UCSD-AML1 (cell line): ENCODE data around the gene ELK1.
"Not testable (repeated sequence)": the region's sequence is repeated elsewhere in the genome, so short reads cannot be mapped to it uniquely, and the experiment has no call there.

Experiments used
- DNase-seq: peaks from one replicate; lab custom pipeline; 2025; ENCODE audit not compliant: unreplicated experiment; lab: John Stamatoyannopoulos, UW

Gene ELK1, protein sequence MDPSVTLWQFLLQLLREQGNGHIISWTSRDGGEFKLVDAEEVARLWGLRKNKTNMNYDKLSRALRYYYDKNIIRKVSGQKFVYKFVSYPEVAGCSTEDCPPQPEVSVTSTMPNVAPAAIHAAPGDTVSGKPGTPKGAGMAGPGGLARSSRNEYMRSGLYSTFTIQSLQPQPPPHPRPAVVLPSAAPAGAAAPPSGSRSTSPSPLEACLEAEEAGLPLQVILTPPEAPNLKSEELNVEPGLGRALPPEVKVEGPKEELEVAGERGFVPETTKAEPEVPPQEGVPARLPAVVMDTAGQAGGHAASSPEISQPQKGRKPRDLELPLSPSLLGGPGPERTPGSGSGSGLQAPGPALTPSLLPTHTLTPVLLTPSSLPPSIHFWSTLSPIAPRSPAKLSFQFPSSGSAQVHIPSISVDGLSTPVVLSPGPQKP

DNA sequence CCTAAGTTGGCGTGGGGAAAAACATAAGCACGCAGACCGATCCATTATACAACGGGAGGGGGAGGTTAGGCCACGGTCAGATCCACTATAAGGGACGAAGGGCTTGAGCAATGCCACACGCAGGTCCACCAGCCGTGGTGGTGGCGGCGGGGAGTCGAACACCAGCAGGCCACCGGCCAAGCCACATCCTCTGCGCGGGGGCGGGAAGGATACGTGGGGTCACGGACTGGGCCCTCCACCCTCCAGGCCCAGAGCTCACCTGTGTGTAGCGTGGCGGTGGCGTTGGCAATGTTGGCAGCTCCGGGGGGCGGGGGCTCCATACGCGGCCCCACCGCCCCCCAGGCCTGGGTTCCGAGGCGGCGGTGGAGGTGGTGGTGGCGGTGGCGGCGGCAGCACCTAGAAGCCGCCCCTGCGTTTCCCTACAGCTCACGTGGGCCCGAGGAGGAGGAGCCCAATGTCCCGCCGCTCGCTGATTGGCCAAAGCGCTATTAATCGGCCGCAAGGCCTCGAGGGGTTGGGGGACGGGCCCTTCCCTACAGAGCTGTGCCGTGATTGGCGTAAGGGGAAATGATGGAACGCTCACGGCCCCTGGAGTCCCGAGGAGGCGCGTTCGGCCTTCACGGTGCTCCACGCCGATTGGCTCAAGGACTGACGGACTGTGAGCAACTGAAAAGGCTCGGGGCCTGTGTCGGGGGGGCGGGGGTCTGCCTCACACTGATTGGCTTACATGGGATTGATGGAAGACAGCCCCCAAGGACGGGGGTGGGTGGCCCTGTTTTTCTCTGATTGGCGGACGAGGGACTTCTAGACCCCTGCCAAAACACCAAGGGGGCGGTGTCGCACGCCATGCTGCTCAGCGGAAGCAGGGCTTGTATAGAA lies at the start of gene ELK1:
TSS of gene ELK1 (minus strand) at position 400 of the 879 bp plus-strand sequence. CDS start 9,122 bp downstream, outside the sequence.
- peak; percentile 93 for DNase-seq

DNA sequence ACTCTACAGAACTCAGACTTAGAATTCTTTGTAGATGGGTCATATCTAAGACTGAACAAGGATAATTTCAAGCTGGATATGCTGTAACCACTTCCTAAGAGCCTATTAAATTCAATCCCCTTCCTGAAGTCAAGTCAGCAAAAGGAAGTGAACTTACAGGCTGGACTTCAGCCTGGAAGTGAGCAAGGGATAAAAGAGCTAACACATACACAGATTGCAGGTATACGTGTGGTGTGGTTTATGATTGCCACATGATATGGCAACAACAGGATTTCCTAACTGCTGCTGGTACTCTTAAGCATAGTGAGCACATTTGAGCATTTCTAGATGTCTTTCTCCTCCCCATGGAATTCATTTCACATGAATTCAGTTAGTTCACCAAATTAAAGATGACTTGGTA lies 46.8 kb upstream of the ELK1 start:
- DNase-seq = no peak

DNA sequence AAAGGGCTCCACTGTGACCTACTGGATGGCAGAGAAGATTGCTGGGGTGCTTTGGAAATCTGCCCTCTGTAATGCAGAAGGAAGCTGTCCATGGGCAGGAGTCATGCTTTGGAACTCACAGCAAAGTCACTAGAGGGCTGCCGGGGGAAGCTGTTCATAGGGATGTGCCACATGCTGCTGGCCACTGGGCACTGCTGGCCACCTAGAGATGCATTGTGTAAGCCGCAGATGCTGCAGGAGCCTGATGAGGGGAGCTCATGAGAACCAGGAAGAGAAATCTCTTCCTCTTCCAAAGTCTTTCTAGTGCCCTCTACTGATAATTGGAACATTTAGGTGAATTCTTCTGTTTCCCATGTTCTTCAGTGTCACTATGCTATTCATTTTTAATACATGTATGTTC lies 39.8 kb upstream of the ELK1 start:
- no peak for DNase-seq

DNA sequence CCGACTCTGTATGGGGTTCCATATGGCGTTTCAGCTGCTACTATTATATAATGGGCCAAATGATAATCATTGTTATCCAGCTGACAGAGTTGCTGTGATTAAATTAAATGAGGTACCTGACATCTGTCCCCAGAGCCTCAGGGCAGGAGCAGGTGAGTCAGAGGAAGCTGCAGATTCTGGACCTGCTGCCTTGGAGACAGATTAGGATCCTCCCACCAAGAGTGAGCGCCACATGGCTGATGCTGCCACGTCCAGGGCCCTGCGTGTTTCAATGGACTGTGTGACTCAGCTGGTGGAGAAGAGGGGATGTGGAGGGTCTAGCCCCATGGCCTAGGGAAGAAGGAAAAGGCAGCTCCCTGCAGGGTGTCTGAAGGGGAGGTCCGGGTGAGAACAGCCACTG lies 36.9 kb upstream of the ELK1 start:
- DNase-seq = no peak

DNA sequence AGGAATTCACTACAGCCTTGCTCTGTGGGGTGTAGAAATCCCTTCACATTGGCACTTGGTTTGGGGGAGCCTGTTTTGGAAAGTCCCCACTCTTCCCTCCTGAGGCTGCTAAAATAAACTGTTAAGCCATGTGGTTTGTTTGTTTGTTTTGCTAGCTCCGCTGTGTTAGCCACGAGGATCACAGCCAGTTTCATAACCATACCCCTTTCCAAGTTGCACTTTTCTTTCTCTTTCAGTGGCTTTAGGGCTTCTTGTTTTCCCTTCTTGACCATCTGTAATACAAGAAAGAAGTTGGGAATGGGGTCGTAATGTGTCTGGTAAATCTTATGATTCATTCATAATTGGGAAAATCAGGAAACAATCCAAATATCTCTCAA lies 33.5 kb upstream of the ELK1 start:
- no peak for DNase-seq

DNA sequence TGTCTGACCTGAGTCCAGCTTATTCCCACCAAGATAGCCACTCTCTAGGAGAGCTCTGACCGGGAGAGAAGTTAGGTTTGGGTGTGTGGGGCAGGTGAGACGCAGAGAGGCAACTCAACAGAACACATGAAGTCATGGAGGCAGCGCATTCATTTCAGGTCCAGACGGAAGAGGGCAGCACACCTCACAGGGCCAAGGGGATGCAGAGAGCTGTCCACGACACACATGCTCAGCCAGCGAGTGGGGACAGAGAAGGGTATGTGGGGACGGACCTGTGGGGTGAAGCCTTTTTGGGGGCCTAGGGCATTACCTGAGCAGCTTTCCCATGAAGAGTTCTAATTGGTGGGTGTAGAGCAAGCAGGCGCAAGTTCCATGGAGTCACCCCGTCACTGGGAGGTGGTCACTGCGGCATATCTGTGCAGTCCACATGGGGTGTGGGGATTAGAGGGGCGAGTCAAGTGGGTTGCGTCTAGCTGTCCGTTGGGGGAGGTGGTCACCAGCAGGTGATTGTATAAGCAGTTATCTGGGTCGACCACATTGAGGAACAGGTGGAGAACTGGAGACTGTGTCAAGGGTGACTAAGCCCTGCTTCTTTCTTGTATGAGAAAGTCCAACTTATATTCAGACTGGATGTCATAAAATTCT lies 32.9 kb upstream of the ELK1 start:
- no peak for DNase-seq

DNA sequence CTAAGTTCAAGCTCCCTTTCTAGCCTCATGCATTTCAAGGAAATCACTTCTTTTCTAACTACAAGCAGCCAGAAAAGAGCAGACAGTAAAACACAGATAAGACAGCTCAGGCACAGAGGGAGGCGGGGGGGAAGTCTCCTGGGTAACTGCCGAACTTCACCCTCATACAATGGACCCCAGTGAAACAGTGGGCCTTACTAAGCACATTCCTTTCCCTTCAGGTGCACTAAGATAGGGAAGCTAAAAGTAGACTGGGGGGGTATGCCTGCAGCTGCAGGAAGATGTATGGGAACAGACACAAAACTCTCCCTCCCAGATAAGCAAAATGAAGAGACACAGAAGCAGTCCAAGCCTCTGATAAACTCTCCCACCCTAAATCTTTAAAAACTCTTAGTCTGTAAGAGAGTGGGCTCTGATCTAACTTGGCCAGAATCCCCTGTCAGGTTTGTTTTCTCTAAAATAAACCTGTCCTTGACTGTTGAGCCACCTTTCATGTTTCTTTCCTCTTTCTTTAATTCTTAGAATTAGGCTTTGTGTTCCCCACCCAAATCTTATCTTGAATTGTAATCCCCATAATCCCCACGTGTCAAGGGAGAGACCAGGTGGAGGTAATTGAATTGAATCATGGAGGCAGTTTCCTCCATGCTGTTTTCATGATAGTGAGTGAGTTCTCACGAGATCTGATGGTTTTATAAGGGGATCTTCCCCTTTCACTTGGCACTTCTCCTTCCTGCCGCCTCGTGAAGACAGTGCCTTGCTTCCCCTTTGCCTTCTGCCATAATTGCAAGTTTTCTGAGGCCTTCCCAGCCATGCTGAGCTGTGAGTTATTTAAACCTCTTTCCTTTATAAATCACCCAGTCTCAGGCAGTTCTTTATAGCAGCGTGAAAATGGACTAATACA lies 25.8 kb upstream of the ELK1 start:
- not testable (repeated sequence) for DNase-seq

DNA sequence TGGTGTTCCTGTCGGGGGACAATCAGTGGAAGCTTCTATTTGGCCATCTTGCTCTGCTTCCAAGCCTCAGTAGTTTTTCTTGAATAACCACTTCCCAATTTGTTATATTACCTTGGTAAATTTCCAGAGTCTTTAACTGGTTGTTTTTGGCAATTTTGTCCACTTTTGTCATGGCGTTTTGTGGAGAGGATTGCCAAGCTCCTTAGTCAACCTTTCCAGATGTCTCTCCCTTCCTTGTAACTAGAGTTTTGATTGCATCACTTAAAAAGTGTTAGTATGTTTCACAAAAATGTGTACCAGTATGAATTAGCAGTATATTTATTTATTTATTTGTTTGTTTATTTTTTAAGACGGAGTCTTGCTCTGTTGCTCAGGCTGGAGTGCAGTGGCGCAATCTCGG lies 24.4 kb upstream of the ELK1 start:
- DNase-seq = no peak

DNA sequence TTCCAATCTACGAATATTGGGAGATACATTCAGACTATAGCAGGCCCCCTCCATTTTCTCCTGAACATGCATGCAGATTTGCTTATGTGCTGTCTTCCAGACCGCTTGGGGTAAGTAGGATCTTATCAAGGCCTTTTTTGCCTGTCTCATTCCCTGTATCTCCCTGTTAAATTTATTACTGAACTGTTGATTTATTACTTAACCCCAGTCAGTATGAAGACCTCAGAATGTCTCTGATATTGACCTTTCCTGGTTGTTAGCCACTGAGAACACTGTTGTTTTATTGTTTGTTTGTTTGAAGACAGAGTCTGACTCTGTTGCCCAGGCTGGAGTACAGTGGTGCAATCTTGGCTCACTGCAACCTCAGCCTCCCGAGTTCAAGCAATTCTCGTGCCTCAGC lies 15.4 kb upstream of the ELK1 start:
- not testable (repeated sequence) for DNase-seq

DNA sequence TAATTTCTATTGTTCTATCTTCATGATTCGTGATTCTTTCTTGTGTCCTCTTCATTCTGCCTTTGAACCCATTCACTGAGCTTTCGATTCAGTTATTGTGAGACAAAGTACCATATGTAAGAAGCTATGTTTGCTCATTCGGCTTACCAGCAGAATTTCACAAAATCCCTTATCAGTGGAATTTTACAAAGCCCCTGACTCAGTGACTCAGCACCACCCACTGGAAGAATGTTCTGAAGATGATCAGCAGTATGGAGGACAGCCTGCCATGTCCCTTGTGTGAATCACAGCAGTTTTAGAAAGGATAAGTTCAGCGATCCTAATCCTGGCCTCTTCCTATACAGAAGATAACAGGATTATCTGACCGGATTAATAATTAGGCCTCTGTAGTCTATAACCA lies 14.4 kb upstream of the ELK1 start:
- no peak for DNase-seq

DNA sequence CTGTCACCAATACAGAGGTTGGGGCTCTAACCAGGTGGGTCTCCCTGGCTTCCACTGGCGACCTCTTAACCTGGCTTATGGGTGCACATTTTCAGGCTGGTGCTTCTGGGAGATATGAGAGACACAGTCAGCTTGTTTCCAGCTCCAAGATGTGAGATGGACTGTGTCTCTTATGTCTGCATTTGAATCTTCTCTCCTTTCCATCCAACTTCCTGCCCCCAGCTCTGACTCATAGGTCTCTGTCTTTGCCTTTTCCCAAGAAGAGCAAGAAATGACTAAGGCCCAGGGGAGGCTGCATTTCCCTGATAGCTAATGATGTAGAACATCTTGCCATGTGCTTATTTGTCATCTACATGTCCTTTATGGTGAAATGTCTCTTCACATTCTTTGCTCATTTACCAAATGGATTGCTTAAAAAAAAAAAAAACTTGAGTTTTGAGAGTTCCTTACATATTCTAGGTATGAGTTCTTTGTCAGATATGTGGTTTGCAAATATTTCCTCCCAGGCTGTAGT lies 11.8 kb upstream of the ELK1 start:
- DNase-seq = no peak

DNA sequence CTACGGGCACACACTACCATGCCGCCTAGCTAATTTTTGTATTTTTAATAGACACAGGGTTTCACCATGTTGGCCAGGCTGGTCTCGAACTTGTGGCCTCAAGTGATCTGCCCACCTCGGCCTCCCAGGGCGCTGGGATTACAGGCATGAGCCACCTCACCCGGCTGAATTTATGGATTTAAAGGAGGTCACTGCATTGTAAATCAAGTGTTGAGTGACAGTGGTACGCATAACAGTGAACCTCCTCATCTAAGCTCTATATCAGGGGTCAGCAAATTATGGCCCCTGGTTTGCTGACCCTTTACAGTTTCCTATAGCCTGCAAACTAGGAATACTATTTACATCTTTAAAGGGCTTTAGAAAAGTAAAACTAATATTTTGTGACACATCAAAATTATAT lies 11.2 kb upstream of the ELK1 start:
- no peak for DNase-seq

DNA sequence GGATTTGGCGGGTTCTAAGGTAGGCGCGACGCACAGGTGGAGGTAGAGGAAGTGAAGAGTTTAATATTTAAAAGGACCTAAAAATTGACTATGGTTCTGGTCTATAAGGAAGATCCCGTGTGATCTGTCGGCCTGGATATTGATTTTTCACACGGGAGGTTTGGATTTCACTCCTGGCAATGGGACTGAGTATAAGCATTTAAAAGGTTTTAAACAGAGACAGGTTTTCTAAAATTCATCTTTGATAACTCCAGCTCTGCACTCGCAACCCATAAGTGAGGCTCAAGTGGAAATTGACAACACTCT lies 9.0 kb upstream of the ELK1 start:
- no peak for DNase-seq

DNA sequence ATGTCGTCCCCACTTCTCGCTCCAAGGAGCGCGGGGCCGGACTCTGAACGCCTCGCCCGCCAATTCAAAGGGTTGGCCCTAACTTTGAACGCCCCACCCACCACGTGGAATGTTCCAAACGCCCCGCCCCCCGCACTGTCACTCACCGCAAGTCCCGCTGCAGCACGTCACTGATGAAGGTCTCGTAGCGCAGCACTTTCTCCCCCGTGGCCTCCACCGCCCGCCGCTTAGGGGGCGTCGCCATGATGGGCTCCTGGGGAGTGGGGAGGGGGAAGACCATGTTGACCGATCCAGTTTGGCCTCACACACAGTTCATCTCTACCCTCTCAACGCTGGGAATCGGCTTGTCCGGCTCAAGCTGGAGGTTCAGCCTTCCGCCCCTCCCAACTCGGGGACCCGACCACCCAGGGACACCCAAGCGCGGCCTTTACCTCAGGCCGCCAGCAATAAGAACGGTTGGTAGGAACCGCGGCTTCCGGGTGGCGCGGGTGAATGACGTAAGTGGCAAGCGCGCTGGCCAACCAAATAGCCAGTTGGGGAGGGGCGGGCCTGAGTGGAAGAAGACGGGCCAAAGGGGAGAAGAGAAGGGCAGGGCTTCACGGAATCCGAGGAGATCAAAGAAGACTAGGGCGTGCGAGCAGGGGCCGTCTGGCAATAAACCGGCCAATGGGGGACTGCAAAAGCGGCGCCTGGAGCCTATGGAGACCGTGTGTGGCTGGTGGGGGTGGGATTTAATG lies 8.5 kb upstream of the ELK1 start, which contains the start of gene UXT:
TSS of gene UXT (minus strand) at position 497 of the 737 bp plus-strand sequence. CDS start at position 244, 253 bp downstream.
- DNase-seq = peak; percentile 88

DNA sequence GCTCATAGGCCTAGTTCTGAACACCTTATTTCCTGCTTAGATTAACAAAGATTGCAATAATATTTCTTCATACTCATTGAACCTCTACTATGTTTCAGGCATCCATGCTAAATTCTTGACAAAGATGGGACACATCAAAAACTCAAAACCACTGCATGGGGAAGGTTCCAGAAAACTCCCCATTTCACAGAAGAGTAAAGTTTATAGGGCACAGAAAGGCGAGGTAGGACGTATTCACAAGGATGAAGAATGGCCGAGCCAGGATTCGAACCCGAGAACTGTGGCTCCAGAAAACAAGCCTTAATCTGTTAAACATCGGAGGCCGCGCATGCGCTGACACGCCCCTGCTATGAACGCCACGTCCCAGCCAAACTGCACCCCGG lies 7.9 kb upstream of the ELK1 start:
- no peak for DNase-seq

DNA sequence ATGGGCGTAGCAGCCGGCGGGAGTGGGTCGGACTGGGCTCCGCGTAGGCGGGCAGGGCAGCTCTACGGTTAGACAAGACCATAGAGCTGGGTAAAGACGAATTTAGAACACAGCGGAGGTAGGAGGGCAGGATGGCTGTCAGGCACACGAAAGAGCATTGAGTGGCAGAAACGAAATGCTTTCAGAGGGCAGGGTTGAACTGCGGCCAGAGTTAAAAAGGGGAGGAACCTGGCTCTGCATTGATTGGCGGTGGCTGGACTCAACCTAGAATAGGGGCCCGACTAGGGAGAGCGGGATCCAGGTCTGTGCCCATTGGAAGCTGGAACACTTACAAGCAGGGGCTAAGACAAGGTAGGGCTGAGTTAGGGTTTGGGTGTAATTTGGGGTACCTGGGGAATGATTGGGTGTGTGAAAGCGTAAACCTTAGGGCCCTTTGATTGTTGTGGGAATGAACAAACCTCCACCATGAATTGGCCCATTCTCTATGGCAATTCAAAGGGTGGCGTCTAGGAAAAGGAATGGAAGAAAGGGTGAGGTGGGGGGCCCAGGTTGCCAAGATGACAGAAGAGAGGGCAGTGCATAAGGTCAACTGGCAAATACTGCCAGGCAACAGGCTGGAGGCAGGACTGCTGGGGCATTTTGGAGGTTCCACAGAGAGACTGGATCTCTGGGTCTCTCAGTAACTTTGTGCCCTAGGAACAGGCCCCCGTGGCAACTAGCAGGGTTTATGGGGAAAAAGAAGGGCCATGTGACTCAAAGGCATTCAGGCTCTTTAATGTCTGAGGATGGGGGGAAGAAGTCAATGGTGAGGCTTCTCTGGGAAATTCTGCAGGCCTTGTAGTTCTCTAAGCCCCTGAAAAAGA lies 911 bp upstream of the ELK1 start:
- DNase-seq = no peak

DNA sequence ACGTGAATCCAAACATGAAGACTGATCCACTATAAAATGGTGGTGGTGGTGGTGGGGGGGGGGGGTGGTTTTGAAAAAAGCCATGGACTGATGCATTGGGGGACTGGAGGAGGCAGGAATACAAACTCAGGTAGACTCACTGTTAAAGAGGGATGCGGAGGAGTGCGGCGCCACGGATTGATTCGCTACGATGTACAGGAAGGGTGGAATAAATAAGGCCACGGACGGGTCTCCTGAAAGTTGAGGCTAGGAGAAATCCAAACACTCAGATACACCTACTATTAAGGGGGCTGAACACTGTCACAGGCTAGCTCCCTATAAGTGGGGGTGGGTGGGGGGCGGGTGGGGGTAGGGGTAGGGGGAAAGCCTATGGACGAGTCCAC lies 591 bp downstream of the ELK1 start:
- DNase-seq = no peak

DNA sequence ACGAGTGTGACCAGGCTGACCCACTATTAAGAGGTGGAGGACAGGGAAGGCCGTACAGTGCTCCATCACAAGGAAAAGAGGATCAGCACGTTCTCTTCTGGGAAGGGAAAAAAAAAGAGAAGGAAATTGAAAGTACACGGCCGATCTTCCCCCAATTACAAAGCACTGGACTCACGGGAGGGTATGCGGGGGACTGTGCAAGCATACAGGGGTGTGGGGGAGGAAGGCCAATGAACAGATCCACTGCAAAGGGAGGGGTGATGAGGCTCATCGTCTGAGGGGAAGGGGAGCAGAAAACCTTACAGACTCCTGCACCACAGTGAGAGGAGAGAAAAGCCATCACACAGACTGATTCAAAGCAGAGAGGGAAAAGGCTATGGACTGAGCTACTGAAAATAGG lies 1.1 kb downstream of the ELK1 start:
- no peak for DNase-seq

DNA sequence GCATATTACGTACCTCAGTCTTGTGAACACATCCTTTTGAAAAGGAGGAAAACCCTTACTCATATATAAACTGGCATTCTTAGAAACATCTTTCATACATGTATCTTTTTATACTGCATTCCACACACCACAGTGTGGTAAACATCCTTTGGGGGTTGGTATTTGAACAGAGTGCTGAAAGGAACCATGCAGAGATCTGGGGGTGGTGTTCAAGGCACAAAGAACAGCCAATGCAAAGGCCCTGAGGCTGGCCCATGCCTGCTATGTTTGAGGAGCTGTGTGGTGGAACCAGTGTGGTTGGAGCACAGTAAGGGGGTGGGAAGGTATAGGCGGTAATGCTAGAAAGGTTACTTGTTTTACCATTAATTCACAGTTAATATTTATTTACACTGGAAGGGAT lies 2.0 kb downstream of the ELK1 start:
- no peak for DNase-seq
